Effector CD8-positive, alpha-beta T cell (primary cell): ENCODE measurements around the gene SOX5.
"Not testable (repeated sequence)": the region's sequence is repeated elsewhere in the genome, so short reads cannot be mapped to it uniquely, and the experiment has no call there.

Experiments
- DNase-seq: peaks from one replicate; lab custom pipeline; 2025; lab: John Stamatoyannopoulos, UW

SOX5 gene

DNA sequence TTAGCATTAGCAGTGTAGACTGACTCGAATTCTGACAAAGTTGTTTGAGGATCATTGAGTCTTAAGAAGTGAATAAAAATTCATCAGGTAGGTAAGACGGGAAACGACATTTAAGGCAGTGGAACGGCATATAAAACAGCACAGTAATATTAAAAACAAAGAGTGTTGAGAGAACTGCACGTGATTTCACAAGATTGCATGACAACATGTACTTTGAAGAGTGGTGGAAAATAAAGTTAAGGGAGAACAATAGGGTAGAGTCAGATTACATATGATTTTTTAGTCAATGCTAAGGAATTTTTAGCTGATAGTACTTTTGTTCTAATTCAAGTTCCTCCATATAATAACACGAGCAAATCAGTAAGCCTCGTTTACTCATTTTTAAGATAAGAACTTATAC lies 115.4 kb downstream of the SOX5 start:
- DNase-seq, result no peak

GRCh38 chr12:23831739-23832138 lies 117.7 kb downstream of the SOX5 start:
- DNase-seq, result no peak

DNA sequence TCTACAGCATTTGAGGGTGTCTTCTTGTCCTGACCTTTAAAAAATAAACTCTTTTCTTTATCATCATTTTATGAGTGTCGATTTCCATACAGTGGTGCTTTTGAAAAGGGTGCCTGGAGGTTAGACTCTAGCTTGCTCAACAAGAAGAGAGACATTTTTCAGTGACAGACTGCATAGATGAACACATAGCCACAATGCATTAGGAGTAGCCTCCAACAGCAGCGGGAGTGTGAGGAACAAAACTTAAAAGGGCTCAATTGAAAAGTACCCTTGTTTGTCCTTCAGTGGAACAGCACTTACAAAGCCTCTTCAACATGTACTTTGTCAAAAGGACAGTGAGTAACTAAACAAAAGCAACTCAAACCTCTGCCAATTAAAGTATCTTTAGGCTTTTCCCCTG lies 119.3 kb downstream of the SOX5 start:
- DNase-seq, result no peak

GRCh38 chr12:23827353-23827752 lies 122.1 kb downstream of the SOX5 start:
- no peak for DNase-seq

DNA sequence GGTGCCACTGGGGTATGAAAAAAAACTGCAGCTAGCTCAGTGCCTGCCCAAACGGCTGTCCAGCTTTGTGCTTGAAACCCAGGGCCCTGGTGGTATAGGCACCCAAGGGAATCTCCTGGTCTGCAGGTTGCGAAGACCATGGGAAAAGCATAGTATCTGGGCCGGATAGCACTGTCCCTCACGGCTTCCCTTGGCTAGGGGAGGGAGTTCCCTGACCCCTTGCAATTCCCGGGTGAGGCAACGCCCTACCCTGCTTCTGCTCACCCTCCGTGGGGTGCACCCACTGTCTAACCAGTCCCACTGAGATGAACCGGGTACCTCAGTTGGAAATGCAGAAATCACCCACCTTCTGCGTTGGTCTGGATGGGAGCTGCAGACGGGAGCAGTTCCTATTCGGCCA lies 124.3 kb downstream of the SOX5 start:
- not testable (repeated sequence) for DNase-seq

DNA sequence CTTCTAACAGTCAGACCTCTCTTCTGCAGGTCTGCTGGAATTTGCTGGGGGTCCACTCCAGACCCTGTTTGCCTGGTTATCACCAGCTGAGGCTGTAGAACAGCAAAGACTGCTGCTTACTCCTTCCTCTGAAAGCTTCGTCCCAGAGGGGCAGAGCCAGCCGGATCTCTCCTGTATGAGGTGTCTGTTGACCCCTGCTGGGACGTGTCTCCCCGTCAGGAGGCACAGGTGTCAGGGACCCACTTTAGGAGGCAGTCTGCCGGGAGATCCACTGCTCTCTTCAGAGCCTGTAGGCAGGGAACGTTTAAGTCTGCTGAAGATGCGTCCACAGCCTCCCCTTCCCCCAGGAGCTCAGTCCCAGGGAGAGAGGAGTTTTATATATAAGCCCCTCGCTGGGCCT lies 125.1 kb downstream of the SOX5 start:
- no peak for DNase-seq

DNA sequence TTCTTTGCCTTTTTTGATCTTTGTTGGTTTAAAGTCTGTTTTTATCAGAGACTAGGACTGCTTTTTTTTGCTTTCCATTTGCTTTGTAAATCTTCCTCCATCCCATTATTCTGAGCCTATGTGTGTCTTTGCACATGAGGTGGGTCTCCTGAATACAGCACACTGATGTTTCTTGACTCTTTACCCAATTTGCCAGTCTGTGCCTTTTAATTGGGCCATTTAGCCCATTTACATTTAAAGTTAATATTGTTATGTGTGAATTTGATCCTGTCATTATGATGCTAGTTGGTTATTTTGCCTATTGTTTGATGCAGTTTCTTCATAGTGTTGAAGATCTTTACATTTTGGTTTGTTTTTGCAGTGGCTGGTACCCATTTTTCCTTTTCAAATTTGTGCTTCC lies 126.6 kb downstream of the SOX5 start:
- DNase-seq, result not testable (repeated sequence)

DNA sequence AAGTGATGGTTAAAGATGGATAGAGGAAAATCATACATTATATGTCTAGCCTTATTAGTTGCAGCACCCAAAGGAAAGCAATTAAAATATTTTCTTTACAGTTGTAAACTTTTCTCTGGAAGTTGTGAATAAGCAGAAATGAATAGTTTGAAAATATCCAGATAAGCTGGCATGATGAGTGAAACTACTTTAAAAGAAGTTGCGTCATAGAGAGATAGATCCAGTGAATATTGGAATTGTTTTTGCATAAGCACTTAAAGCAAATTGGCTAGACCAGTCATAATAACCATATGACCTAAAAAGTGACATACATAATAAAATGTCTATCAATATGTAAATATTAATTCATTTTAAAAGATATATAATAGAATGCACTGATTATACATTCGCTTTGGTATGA lies 132.1 kb downstream of the SOX5 start:
- no peak for DNase-seq

DNA sequence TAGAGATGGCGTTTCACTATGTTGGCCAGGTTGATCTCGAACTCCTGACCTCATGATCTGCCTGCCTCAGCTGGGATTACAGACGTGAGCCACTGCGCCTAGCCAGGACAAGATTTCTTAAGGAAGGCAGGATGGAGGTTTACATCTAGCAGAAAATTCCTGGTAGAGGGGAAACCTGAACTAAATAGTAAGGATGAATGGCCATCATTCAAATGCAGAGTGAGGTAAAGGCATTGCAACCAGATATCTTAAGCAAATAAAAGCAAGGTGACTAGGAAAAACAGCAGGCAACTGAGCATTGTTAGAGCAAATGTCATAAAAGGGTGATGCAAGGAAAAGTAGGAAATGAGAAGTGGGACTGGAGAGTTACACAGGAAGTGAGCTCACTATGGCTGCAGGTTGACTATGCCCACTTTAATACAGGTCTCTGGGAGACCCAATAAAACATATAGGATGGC lies 133.0 kb downstream of the SOX5 start:
- no peak for DNase-seq

DNA sequence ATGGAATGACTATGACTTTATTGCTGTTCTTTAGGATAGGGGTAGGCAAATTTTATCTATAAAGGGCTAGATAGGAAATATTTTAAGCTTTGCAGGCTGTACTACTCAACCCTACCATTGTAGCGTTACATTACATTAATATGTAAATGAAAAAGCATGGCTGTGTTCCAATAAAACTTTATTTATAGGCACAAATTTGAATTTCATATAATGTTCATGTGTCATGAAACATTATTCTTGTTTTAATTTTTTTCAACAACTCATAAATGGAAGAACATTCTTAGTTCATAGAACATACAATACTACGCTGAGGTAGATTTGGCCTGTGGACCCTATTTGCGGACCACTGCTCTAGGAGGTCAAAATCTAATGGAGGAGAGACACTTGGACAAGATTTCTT lies 133.7 kb downstream of the SOX5 start:
- DNase-seq, result no peak

DNA sequence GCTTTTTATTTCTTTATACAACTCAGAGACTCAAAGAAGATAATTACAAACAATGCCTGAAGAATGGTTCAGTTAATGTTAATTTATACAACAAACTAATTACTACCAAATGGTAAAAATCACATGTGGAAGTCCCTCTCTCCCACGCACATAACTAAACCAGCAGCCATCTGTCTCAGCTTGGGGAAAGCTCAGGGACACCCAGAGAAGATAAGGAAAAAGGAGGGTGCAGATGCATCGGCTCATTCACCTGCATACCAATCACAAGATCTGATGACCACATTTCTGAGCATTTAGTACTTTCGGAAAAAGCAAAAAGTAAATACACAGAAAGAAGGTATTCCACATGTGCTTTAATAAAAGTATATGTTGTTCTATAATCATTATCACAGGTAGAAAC lies 136.3 kb downstream of the SOX5 start:
- DNase-seq, result no peak

GRCh38 chr12:23810329-23810902 lies 139.1 kb downstream of the SOX5 start:
- DNase-seq, result no peak

DNA sequence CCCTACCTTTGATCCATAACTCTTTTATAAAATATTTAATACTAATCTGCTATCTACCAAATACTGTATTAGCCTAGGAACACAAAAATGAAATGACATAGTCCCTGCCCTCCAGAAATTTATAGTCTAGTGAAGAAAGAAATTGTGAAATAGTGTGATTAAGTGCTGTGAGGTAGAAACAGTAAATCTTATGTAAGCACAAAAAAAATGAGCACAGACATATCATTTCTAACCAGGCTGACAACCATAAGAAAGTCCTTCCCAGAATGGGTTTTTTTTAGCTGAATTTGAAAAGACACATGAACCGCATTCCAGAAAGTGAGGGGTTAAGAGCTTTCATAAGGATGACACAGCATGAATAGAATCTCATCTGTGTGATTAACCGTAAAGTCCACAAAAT lies 145.9 kb downstream of the SOX5 start:
- no peak for DNase-seq

DNA sequence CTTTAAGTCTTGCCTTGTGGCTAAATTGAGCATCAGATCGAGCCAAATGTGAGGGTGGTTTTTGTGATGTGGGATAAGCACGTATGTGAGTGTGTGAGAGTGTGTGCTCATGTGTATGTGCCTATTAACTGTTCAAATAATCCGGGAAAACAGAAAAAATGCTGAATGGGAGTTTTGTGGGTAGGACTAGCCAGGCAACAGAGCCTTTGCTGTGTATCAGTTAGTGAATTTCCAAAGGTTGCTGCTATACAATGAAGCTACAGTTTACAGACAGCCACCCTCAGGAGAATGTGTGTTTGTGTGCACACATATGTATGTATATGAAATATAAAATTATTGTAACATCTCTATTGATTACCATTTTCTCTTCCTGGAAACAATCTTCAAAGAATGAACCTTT lies 154.0 kb downstream of the SOX5 start:
- DNase-seq, result no peak

GRCh38 chr12:23781118-23781517 lies 168.4 kb downstream of the SOX5 start:
- no peak for DNase-seq

DNA sequence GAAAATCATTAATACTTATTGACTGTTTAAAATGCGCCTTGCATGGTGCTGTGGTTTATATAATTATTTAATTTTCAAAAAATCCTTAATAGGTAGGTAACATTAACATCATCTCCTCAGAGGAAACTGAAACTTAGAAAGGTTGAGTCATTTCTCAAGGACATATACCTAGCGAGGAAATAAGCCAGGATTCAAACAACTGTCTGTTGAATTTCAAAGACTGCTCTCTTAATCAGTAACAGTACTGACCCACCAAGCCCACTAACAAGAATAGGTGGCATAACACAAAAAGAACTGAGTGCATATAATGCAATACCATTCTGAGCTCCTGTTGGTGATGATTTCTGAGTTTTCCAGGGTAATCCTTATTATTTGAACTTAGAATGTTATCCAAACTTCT lies 174.3 kb downstream of the SOX5 start:
- no peak for DNase-seq

- DNase-seq, result no peak
Measured at GRCh38 chr12:23771240-23771949, 178.1 kb downstream of the SOX5 start.

DNA sequence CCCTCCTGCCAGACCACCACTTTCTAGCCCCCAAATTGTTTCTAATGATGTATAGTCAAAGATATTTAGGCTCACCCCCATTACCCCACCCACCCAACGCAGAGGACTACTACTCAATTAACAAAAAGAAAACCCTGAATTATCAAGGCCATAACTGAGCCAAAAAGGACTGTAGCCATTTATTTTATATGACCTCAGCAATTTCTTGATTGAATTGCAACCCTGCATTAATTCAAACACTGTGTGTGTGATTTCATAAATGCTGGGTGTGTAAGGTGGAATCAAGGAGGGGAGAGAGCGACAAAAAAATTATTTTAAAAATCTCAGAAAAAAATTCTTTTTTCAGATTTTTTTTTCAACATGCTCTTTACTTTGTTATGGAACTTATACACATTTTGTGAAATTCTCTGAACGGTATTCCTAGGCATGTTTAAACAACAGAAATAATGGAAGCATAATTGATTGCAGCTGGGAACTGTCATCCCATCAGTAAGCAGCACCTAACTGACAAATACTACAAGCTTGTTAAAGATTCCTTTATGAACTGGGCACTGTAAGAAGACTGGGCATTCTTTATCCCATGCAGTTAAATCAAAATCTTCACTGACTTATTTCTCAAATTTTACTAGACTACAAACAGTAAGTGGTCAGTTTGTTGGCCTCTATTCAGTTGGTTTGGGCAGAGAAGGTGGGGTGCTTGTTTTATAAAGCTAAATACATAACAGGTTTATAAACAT lies 179.1 kb downstream of the SOX5 start:
- DNase-seq, result no peak

DNA sequence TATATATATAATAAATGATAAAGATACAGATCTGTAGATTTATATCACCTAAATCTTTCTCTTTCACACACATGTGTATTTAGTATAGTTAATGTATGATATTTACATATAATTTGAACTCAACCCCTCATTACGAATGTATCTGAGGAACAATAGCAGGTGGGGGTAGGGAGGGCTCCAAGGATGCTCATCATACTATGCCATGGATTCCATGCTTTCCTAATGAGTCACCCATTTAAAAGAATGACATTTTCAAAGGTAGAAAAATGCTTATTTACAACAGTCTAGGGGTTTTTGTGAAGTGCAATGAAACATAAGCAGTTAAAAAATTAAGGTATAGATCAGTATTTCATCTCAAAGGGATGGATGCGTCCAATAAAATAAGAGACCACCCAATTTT lies 181.6 kb downstream of the SOX5 start:
- no peak for DNase-seq

DNA sequence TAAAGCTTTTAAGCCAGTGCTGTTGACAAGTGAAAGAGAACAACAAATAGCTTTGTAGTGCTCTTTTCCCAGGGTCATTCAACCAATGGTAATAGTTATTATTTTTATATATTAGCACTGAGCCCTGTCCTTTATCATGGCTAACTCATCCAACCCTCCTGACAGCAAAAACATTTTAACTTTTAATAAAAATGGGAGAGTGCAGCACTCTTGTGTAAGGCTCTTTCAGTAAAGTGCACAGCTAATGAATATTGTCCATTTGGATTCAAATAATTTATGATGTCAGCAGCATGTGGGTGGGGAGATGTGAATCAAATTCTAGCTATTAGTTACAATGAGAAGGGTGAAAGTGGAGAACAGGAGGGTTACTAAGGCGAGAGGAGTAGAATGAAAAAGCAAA lies 185.7 kb downstream of the SOX5 start:
- no peak for DNase-seq

DNA sequence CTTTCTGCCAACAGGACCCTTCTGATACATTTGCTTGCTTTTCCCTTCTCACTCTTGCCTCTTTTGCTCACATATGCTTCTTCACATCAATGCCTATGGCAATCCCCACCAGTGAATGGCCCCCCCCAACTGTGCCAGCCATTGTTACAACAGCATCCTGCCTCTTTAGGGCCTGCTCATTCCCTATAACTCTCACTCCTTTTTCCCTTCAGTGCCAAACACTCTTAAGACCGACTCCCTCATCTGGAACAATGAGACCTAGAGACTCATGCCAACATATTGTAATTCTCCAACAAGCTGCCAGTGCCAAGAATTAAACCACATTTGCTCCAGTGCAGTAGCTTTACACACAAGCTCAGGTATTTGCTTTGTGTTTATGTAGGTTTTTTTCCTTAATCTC lies 189.0 kb downstream of the SOX5 start:
- DNase-seq, result no peak

DNA sequence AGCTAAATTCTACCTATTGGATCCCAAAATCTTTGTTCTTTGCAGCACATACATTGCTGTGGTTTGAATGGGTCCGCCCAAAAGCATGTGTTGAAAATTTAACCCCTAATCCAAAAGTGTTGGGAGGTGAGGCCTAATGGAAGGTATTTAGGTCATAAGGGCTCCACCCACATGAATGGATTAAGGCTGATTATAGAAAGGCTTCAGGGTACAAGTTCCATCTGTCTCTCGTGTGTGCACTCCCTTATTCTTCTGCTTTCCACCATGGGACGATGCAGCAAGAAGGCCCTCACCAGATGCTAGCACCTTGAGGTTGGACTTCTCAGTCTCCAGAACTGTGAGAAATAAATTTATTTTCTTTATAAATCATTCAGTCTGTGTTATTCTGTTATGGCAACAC lies 190.9 kb downstream of the SOX5 start:
- no peak for DNase-seq

GRCh38 chr12:23757541-23757962 lies 191.9 kb downstream of the SOX5 start:
- no peak for DNase-seq
